ENCODE data around the gene EFEMP1.

The EFEMP1 gene

DNA sequence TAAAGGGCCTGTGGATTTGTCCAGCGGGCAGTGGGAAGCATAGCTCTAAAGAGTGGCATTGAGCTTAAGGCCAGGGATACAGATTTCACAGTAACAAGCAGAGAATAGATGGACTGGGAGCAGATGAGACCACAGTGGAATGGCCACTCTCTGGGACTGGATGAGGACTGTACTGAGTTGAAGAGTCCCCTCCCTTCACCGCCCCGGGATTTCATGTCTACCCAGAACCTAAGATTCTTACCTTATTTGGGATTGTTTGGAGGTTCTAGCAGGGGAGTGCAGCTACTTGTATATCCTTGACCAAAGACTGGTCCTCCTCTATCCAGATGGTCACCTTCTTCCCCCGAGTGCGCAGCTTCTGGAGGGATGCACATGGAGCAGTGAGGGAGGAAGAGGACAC, 28.0 kb upstream of the EFEMP1 start:
- no peak overlapping the region for H2AK5ac ChIP-seq (ENCODE audit: low read depth, low read length)
- H3K14ac ChIP-seq (ENCODE audit: low read length), result no peak overlapping the region
- no peaks in the 10 kb centered on the region for H3K9me3 ChIP-seq (replicated peaks in 1 of 2; ENCODE audit: control insufficient read depth in 2 of 2, insufficient read depth in 1 of 2, low read depth in 1 of 2, low read length in 2 of 2)
- no peak overlapping the region for H3K23ac ChIP-seq (ENCODE audit: low read depth, low read length, poor library complexity)
- H3K4ac ChIP-seq (ENCODE audit: low read length), result no peak overlapping the region
- no CpG with 5 or more reads among the region's 5 CpGs for WGBS, 2 donors (ENCODE audit: extremely low coverage in 2 of 2, insufficient read length in 2 of 2, insufficient replicate concordance in 1 of 2)
- no peaks in the 10 kb centered on the region for H3K79me1 ChIP-seq (ENCODE audit: low read depth, low read length)
- no peak for DNase-seq (ENCODE audit: low spot score)
- H3K27ac ChIP-seq (replicated peaks; ENCODE audit: low read length), result no peak overlapping the region
- no peak overlapping the region for H2BK12ac ChIP-seq (ENCODE audit: low read length)
- no peak overlapping the region for H3K9ac ChIP-seq (ENCODE audit: low read depth, low read length, poor library complexity)
- no peak overlapping the region for H3K4me3 ChIP-seq (ENCODE audit: low read length in 2 of 2)
- H2BK120ac ChIP-seq (ENCODE audit: low read depth, low read length), result no peak overlapping the region
- H3K4me1 ChIP-seq (ENCODE audit: control insufficient read depth in 2 of 2, insufficient read depth in 1 of 2, low read depth in 1 of 2, low read length in 2 of 2), result no peaks in the 10 kb centered on the region
- H3K27me3 ChIP-seq (ENCODE audit: control insufficient read depth in 3 of 3, insufficient read depth in 3 of 3, low read depth in 1 of 3, low read length in 3 of 3), result no peaks in the 10 kb centered on the region
- H4K8ac ChIP-seq (ENCODE audit: low read depth, low read length), result no peak overlapping the region
- H2AFZ ChIP-seq (ENCODE audit: low read length), result no peak overlapping the region
- no peak overlapping the region for H4K91ac ChIP-seq (ENCODE audit: low read depth, low read length, poor library complexity)
- H2BK5ac ChIP-seq (ENCODE audit: low read length), result no peak overlapping the region
- H3K36me3 ChIP-seq (replicated peaks in 1 of 2; ENCODE audit: control insufficient read depth in 2 of 2, insufficient read depth in 2 of 2, low read length in 2 of 2), result no peaks in the 10 kb centered on the region
- H3K18ac ChIP-seq (ENCODE audit: low read length), result no peak overlapping the region
- no peak overlapping the region for H2BK15ac ChIP-seq (ENCODE audit: low read length)
- no peak overlapping the region for H3K4me2 ChIP-seq (ENCODE audit: insufficient read depth, low read length, poor library complexity, severe bottlenecking)

DNA sequence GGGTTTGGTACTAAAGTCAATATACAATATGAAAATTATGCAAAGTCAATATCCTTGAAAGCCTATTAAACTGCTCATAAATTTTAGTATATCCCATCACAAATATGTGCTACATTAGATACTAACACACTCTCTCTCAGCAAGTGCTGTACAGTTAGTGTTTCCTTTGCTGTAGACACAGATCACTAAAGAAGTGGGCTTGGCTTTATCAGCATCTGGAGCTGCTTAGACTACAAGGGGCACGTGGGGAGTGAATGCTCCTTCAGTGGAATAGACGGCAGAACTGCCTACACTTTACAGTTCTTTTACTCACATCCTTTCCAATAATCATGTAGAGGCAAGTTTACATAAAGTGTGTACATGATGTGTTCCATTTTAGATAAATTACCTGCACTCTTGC, 26.0 kb upstream of the EFEMP1 start:
- no peak overlapping the region for H3K9ac ChIP-seq (ENCODE audit: low read depth, low read length, poor library complexity)
- no CpG with 5 or more reads among the region's 2 CpGs for WGBS, 2 donors (ENCODE audit: extremely low coverage in 2 of 2, insufficient read length in 2 of 2, insufficient replicate concordance in 1 of 2)
- no peak for DNase-seq (ENCODE audit: low spot score)
- no peaks in the 10 kb centered on the region for H3K27me3 ChIP-seq (ENCODE audit: control insufficient read depth in 3 of 3, insufficient read depth in 3 of 3, low read depth in 1 of 3, low read length in 3 of 3)
- H3K79me1 ChIP-seq (ENCODE audit: low read depth, low read length), result no peaks in the 10 kb centered on the region
- H3K18ac ChIP-seq (ENCODE audit: low read length), result no peak overlapping the region
- H2AK5ac ChIP-seq (ENCODE audit: low read depth, low read length), result no peak overlapping the region
- no peak overlapping the region for H2BK12ac ChIP-seq (ENCODE audit: low read length)
- no peaks in the 10 kb centered on the region for H3K36me3 ChIP-seq (replicated peaks in 1 of 2; ENCODE audit: control insufficient read depth in 2 of 2, insufficient read depth in 2 of 2, low read length in 2 of 2)
- H3K14ac ChIP-seq (ENCODE audit: low read length), result no peak overlapping the region
- H3K4me2 ChIP-seq (ENCODE audit: insufficient read depth, low read length, poor library complexity, severe bottlenecking), result no peak overlapping the region
- no peak overlapping the region for H2BK120ac ChIP-seq (ENCODE audit: low read depth, low read length)
- no peaks in the 10 kb centered on the region for H3K4me1 ChIP-seq (ENCODE audit: control insufficient read depth in 2 of 2, insufficient read depth in 1 of 2, low read depth in 1 of 2, low read length in 2 of 2)
- no peak overlapping the region for H3K23ac ChIP-seq (ENCODE audit: low read depth, low read length, poor library complexity)
- no peak overlapping the region for H4K8ac ChIP-seq (ENCODE audit: low read depth, low read length)
- H3K27ac ChIP-seq (replicated peaks; ENCODE audit: low read length), result no peak overlapping the region
- H2AFZ ChIP-seq (ENCODE audit: low read length), result no peak overlapping the region
- H3K4me3 ChIP-seq (ENCODE audit: low read length in 2 of 2), result no peak overlapping the region
- H3K4ac ChIP-seq (ENCODE audit: low read length), result no peak overlapping the region
- no peak overlapping the region for H2BK5ac ChIP-seq (ENCODE audit: low read length)
- H3K9me3 ChIP-seq (replicated peaks in 1 of 2; ENCODE audit: control insufficient read depth in 2 of 2, insufficient read depth in 1 of 2, low read depth in 1 of 2, low read length in 2 of 2), result no peaks in the 10 kb centered on the region
- H4K91ac ChIP-seq (ENCODE audit: low read depth, low read length, poor library complexity), result no peak overlapping the region
- H2BK15ac ChIP-seq (ENCODE audit: low read length), result no peak overlapping the region

DNA sequence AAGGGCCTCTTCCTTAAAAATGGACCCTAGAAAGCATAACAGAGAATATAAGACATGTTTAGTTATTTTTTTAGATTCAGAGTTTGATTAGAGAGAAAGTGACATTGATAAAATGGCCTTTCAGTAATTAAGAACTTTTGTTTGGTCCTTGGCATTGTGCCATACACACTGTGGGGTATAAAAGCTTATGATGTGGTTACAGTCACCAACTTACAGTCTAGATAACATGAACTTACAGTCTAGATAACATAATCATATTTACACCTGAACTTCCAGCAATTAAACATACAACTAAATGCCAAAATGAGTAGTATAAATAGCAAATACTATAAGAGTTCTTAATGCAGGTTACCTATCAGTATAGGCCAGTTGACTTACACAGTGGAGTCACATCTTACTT, 25.6 kb upstream of the EFEMP1 start:
- no peak overlapping the region for H3K4ac ChIP-seq (ENCODE audit: low read length)
- no peak overlapping the region for H3K18ac ChIP-seq (ENCODE audit: low read length)
- H4K91ac ChIP-seq (ENCODE audit: low read depth, low read length, poor library complexity), result no peak overlapping the region
- H3K14ac ChIP-seq (ENCODE audit: low read length), result no peak overlapping the region
- no peaks in the 10 kb centered on the region for H3K79me1 ChIP-seq (ENCODE audit: low read depth, low read length)
- H2BK5ac ChIP-seq (ENCODE audit: low read length), result no peak overlapping the region
- no peak overlapping the region for H2AK5ac ChIP-seq (ENCODE audit: low read depth, low read length)
- DNase-seq (ENCODE audit: low spot score), result no peak
- H3K27ac ChIP-seq (replicated peaks; ENCODE audit: low read length), result no peak overlapping the region
- no peak overlapping the region for H3K9ac ChIP-seq (ENCODE audit: low read depth, low read length, poor library complexity)
- H3K23ac ChIP-seq (ENCODE audit: low read depth, low read length, poor library complexity), result no peak overlapping the region
- no peak overlapping the region for H2BK120ac ChIP-seq (ENCODE audit: low read depth, low read length)
- no peaks in the 10 kb centered on the region for H3K4me1 ChIP-seq (ENCODE audit: control insufficient read depth in 2 of 2, insufficient read depth in 1 of 2, low read depth in 1 of 2, low read length in 2 of 2)
- no peak overlapping the region for H3K4me3 ChIP-seq (ENCODE audit: low read length in 2 of 2)
- H3K9me3 ChIP-seq (replicated peaks in 1 of 2; ENCODE audit: control insufficient read depth in 2 of 2, insufficient read depth in 1 of 2, low read depth in 1 of 2, low read length in 2 of 2), result no peaks in the 10 kb centered on the region
- H2AFZ ChIP-seq (ENCODE audit: low read length), result no peak overlapping the region
- no peak overlapping the region for H2BK12ac ChIP-seq (ENCODE audit: low read length)
- no peaks in the 10 kb centered on the region for H3K36me3 ChIP-seq (replicated peaks in 1 of 2; ENCODE audit: control insufficient read depth in 2 of 2, insufficient read depth in 2 of 2, low read length in 2 of 2)
- H2BK15ac ChIP-seq (ENCODE audit: low read length), result no peak overlapping the region
- H3K27me3 ChIP-seq (ENCODE audit: control insufficient read depth in 3 of 3, insufficient read depth in 3 of 3, low read depth in 1 of 3, low read length in 3 of 3), result no peaks in the 10 kb centered on the region
- no peak overlapping the region for H4K8ac ChIP-seq (ENCODE audit: low read depth, low read length)
- H3K4me2 ChIP-seq (ENCODE audit: insufficient read depth, low read length, poor library complexity, severe bottlenecking), result no peak overlapping the region

DNA sequence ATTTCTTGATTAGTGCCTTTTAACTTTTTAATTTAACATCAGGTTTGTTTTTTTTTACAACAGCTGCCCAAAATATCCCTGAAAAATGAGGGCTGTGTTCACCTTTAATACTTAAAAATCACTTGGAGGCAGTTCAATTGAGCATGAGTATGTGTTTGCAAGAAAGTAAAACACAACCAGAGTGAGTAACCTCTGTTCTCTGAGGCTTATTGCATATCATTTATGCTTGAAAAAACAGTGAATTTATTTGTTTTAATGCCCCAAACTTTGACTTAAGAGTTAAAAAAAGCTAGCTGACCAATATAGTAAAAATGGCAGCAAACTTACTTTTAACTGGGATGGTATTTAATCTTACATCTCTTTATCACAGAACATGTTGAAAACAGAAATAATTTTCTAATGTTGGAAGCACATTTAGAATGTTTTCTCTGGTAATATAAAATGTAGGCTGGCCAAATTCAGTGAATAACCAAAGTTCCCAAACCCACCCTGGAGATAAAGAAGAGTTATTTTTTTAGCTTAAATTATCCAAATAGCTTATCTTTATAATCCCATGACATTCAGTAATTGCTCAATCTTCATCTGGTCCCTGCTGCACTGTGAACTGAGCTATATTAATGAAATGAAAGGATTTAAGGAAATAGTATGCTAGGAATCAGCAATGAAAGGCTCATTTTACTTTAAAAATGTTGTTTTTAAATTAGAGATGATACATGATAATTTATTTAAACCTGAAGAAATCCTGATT, 24.8 kb upstream of the EFEMP1 start:
- Histone ChIP-seq H3K23ac (ENCODE audit: low read depth, low read length, poor library complexity) (no peak overlapping the region), H2AK5ac (ENCODE audit: low read depth, low read length) (no peak overlapping the region), H3K4me1 (ENCODE audit: control insufficient read depth in 2 of 2, insufficient read depth in 1 of 2, low read depth in 1 of 2, low read length in 2 of 2) (no peaks in the 10 kb centered on the region), H2BK15ac (ENCODE audit: low read length) (no peak overlapping the region), H3K27ac (replicated peaks; ENCODE audit: low read length) (no peak overlapping the region), H2AFZ (ENCODE audit: low read length) (no peak overlapping the region), H2BK12ac (ENCODE audit: low read length) (no peak overlapping the region), H3K9ac (ENCODE audit: low read depth, low read length, poor library complexity) (no peak overlapping the region), H3K4ac (ENCODE audit: low read length) (no peak overlapping the region), H4K8ac (ENCODE audit: low read depth, low read length) (no peak overlapping the region), H3K79me1 (ENCODE audit: low read depth, low read length) (no peaks in the 10 kb centered on the region), H3K18ac (ENCODE audit: low read length) (no peak overlapping the region), H3K9me3 (replicated peaks in 1 of 2; ENCODE audit: control insufficient read depth in 2 of 2, insufficient read depth in 1 of 2, low read depth in 1 of 2, low read length in 2 of 2) (no peaks in the 10 kb centered on the region), H2BK5ac (ENCODE audit: low read length) (no peak overlapping the region), H3K4me2 (ENCODE audit: insufficient read depth, low read length, poor library complexity, severe bottlenecking) (no peak overlapping the region), H3K4me3 (ENCODE audit: low read length in 2 of 2) (no peak overlapping the region), H2BK120ac (ENCODE audit: low read depth, low read length) (no peak overlapping the region), H3K27me3 (ENCODE audit: control insufficient read depth in 3 of 3, insufficient read depth in 3 of 3, low read depth in 1 of 3, low read length in 3 of 3) (no peaks in the 10 kb centered on the region), H4K91ac (ENCODE audit: low read depth, low read length, poor library complexity) (no peak overlapping the region), H3K36me3 (replicated peaks in 1 of 2; ENCODE audit: control insufficient read depth in 2 of 2, insufficient read depth in 2 of 2, low read length in 2 of 2) (no peaks in the 10 kb centered on the region), H3K14ac (ENCODE audit: low read length) (no peak overlapping the region)
- DNase-seq (ENCODE audit: low spot score), result no peak

All from neuronal stem cell (in vitro differentiated cells).